HT-29 (cell line): ENCODE results near the gene EPS15. TPM values are rescaled to one million over a fixed set of nuclear protein-coding genes. Genes with fewer than 3 reads are reported as not detected.
"Not testable (repeated sequence)": the region's sequence is repeated elsewhere in the genome, so short reads cannot be mapped to it uniquely, and the experiment has no call there.

Experiments used
- DNase-seq: peaks from one replicate; pipeline ENCODE4 v3.0.0-alpha.2; 2015; ENCODE audit warnings: low spot score
- total RNA-seq: library from RNA; depleted of rRNA; stranded (reverse); fragments of >200 nt; shearing (Covaris generic); gene quantifications from 2 replicates; pipeline ENCODE4 v1.2.3, GENCODE V29; 2014

The EPS15 gene
- total RNA-seq, 1 experiment from 2014 or later = 9.4 TPM

- DNase-seq = no peak
These were observed 46.7 kb downstream of the EPS15 start for GRCh38 chr1:51472359-51472758.

GRCh38 chr1:51469518-51469917 lies 49.5 kb downstream of the EPS15 start:
- no peak for DNase-seq

GRCh38 chr1:51464828-51465227 lies 54.2 kb downstream of the EPS15 start:
- DNase-seq = no peak

GRCh38 chr1:51463561-51463960 lies 55.5 kb downstream of the EPS15 start:
- no peak for DNase-seq

- not testable (repeated sequence) for DNase-seq
These were observed 56.8 kb downstream of the EPS15 start for GRCh38 chr1:51462289-51462688.

GRCh38 chr1:51454554-51454953 lies 64.5 kb downstream of the EPS15 start:
- DNase-seq = no peak

- no peak for DNase-seq
These were observed 66.1 kb downstream of the EPS15 start for GRCh38 chr1:51453010-51453409.

- not testable (repeated sequence) for DNase-seq
These were observed 70.1 kb downstream of the EPS15 start for GRCh38 chr1:51448844-51449454.

- DNase-seq = no peak
These were observed 73.5 kb downstream of the EPS15 start for GRCh38 chr1:51445351-51446090.

GRCh38 chr1:51444534-51445192 lies 74.4 kb downstream of the EPS15 start:
- DNase-seq = no peak

- no peak for DNase-seq
These were observed 75.0 kb downstream of the EPS15 start for GRCh38 chr1:51444096-51444495.

- no peak for DNase-seq
These were observed 75.5 kb downstream of the EPS15 start for GRCh38 chr1:51443555-51443954.

- no peak for DNase-seq
These were observed 76.5 kb downstream of the EPS15 start for GRCh38 chr1:51442616-51443015.

GRCh38 chr1:51442198-51442597 lies 76.9 kb downstream of the EPS15 start:
- no peak for DNase-seq

GRCh38 chr1:51439895-51440294 lies 79.2 kb downstream of the EPS15 start:
- DNase-seq = no peak

GRCh38 chr1:51439053-51439452 lies 80.0 kb downstream of the EPS15 start:
- DNase-seq = no peak

- DNase-seq = not testable (repeated sequence)
These were observed 81.7 kb downstream of the EPS15 start for GRCh38 chr1:51437391-51437790.

GRCh38 chr1:51435878-51436277 lies 83.2 kb downstream of the EPS15 start:
- DNase-seq = no peak

- DNase-seq = no peak
These were observed 85.0 kb downstream of the EPS15 start for GRCh38 chr1:51433972-51434510.

GRCh38 chr1:51433269-51433971 lies 85.6 kb downstream of the EPS15 start:
- peak; percentile 16 for DNase-seq

GRCh38 chr1:51432146-51432545 lies 86.9 kb downstream of the EPS15 start:
- DNase-seq = no peak

GRCh38 chr1:51427438-51427837 lies 91.6 kb downstream of the EPS15 start:
- DNase-seq = no peak
